Keratinocyte (primary cell): Measurements from ENCODE around the gene FHIT.

Source experiments
- CTCF ChIP-seq, 3 experiments: IDR thresholded peaks in 1 of 3; conservative IDR thresholded peaks in 1 of 3; optimal IDR thresholded peaks in 1 of 3; 2 replicates in 2 of 3; 3 replicates in 1 of 3; pipeline versions ENCODE3 to v1.5.1; 2011; ENCODE audit warnings: low read length in 3 of 3, mild to moderate bottlenecking in 3 of 3, moderate library complexity in 2 of 3, control low read depth in 1 of 3, inconsistent platforms in 1 of 3; ENCODE audit not compliant: insufficient read depth in 2 of 3; ENCODE audit errors: extremely low read depth in 1 of 3
- EZH2 ChIP-seq: IDR thresholded peaks from one replicate; pipeline ENCODE4 v1.6.1; 2012; ENCODE audit warnings: inconsistent platforms, mild to moderate bottlenecking, low read length, moderate library complexity

DNA sequence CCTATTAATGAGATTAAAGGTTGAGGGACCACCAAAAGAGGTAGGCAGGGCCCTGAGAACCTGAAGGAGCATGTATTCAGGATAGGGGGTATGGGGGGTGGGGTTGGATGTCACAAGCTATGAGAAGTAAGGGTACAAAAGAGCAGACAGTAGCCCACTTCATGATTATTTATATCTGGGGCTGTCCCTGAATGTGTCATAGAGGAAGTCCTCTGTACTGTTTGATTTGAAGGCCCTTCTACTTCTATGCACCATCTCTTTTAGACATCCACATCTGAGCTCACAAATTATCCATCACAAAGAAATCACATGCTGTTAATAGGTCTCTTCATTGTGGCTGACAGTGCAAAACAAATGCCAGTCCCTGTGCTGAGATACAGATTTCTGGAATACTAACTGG, 68.6 kb downstream of the FHIT start:
- TF ChIP-seq CTCF (optimal IDR thresholded peaks at IDR 0.05 in 1 of 3, IDR thresholded peaks at IDR 0.05 in 1 of 3, conservative IDR thresholded peaks at IDR 0.05 in 1 of 3; ENCODE audit: extremely low read depth in 1 of 3, insufficient read depth in 2 of 3, low read length in 3 of 3) (no peak), EZH2 (no peak)
